ENCODE data around the gene TSPEAR.
"Not testable (repeated sequence)": the region's sequence is repeated elsewhere in the genome, so short reads cannot be mapped to it uniquely, and the experiment has no call there.

The TSPEAR gene

GRCh38 chr21:44671911-44672310, 39.5 kb downstream of the TSPEAR start:
- peaks cover 16% of the 10 kb centered on the region for H3K9me3 Mint-ChIP-seq (ENCODE audit: low read depth)

DNA sequence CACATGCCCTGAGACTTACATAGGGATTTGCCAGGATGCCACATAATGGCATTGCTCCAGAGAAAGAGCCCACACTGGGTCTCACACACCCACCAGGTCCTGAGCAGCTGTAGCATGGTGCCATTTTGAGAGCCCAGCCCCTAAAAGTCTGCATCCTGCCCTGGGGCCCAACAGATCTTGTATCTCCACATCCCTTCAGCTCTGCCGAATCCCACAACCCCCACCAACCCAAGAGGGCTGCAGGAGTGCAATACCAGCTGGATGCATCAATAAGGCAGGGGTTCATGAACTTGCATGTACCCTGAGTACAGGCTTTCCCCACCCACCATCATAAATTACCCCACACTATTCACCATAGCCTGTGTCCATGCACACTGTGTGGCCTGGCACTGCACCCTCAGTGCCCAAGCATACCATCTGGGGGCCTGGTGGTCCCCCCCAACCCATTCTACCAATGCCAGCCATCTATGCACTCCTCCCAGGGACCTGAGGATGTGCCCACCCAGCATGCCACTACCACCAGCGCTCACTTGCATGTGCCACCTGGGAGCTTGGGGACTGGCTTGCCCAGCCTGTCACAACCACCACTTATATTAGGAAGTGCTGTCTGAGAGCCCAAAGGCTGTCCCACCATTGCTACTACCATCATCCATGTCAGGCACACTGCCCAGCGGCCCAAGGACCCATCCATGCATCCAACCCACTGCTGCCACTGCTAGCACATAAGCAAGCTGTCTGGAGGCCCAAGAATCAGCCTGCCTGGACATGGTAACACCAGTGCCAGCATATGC, 40.5 kb downstream of the TSPEAR start:
- peaks cover 16% of the 10 kb centered on the region for H3K9me3 Mint-ChIP-seq (ENCODE audit: low read depth)
- H3K4me1 Mint-ChIP-seq (ENCODE audit: low read depth) = no peaks in the 10 kb centered on the region
- H3K36me3 Mint-ChIP-seq = peaks cover 23% of the 10 kb centered on the region
- H3K4me3 Mint-ChIP-seq = no peak overlapping the region
- no peaks in the 10 kb centered on the region for H3K27me3 Mint-ChIP-seq
- no peak overlapping the region for H3K27ac Mint-ChIP-seq

More at GRCh38 chr21:44671911-44672310, 39.5 kb downstream of the TSPEAR start:
- Mint-ChIP-seq H3K4me3 (no peak overlapping the region), H3K27ac (no peak overlapping the region), H3K4me1 (ENCODE audit: low read depth) (no peaks in the 10 kb centered on the region), H3K36me3 (peaks cover 23% of the 10 kb centered on the region), H3K27me3 (no peaks in the 10 kb centered on the region)

- Mint-ChIP-seq H3K4me1 (ENCODE audit: low read depth) (no peaks in the 10 kb centered on the region), H3K36me3 (peaks cover 7% of the 10 kb centered on the region), H3K27ac (no peak overlapping the region), H3K27me3 (no peaks in the 10 kb centered on the region), H3K4me3 (no peak overlapping the region), H3K9me3 (ENCODE audit: low read depth) (peaks cover 12% of the 10 kb centered on the region)
Measured at GRCh38 chr21:44667612-44668011, 43.8 kb downstream of the TSPEAR start.

DNA sequence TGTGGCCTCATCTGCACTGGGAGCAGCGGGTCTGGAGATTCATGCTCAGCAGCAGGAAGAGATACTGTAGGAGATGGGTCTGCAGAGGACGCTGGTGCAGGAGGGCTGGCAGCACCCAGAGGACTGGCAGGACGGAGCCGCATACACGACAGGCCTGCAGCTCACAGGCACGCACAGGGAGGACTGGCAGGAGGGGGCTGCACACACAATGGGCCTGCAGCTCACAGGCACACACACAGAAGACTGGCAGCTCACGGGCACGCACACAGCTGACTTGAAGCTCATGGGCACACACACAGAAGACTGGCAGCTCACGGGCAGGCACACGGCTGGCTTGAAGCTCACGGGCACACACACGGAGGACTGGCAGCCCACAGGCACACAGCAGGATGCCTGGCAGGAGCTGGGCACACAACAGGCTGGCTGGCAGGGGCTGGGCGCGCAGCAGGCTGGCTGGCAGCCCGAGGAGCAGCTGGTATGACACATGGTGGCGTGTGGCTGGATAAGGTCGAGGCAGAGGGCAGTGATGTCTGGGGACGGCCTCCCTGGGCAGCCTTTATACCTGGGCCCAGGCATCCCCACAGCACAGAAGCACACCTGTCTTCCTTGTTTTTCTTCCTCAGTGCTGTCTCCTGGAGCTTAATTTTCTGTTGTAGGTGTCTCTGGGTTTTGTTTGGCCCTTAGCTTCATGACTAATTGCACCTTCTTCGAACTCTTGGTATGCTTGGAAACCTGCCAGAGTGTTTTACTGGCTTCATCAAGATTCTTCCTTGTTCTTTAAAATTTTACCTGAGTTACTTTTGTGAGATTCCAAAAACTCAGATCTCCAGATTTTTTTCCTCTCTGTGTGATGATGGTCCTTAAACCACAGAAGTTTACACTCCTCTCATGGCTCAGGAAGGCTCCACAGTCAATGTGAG, 44.7 kb downstream of the TSPEAR start, which contains the start of gene KRTAP12-2:
KRTAP12-2 (minus strand) TSS at position 527 of the 920 bp plus-strand sequence; CDS start at position 486, 41 bp downstream.
- Mint-ChIP-seq H3K27ac (no peak within 1 kb of the TSS), H3K27me3 (no peaks in the 10 kb centered on the region), H3K36me3 (peaks cover 5% of the 10 kb centered on the region), H3K4me1 (ENCODE audit: low read depth) (no peaks in the 10 kb centered on the region), H3K9me3 (ENCODE audit: low read depth) (peaks cover 11% of the 10 kb centered on the region), H3K4me3 (no peak within 1 kb of the TSS)

DNA sequence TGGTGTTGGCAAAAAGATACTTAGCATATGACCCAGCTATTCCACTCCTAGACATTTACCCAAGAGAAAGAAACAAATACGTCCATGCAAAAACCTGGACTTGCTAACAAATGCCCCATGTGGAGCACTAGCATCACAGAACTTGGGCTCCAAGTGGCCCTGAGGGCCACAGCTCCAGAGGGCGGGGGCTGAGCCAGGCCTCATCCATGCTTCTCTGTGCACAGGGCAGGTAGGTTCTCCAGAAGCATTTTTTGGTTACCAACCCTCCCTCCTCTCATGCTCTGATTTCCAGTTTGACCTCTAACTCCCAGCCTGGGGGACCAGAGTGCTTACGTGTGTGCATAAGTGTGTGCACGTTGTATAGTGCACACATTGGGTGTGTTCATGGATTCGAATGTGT, 46.7 kb downstream of the TSPEAR start:
- Mint-ChIP-seq H3K4me3 (no peak overlapping the region), H3K27me3 (no peaks in the 10 kb centered on the region), H3K36me3 (peaks cover 5% of the 10 kb centered on the region), H3K27ac (no peak overlapping the region), H3K4me1 (ENCODE audit: low read depth) (peaks cover 7% of the 10 kb centered on the region), H3K9me3 (ENCODE audit: low read depth) (peaks cover 7% of the 10 kb centered on the region)

DNA sequence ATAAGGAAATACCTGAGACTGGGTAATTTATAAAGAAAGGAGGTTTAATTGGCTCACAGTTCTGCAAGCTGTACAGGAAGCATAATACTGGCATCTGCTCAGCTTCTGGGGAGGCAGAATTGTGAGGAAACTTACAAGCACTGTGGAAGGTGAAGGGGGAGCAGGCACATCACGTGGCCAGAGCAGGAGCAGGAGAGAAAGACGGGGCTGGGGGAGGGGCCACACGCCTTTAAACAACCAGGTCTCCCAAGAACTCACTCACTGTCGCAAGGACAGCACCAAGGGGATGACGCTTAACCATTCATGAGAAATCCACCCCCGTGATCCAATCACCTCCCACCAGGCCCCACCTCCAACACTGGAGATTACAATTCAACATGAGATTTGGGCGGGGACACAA, 49.8 kb downstream of the TSPEAR start:
- not testable (repeated sequence) for H3K36me3 Mint-ChIP-seq; H3K9me3 Mint-ChIP-seq (ENCODE audit: low read depth); H3K4me3 Mint-ChIP-seq; H3K27me3 Mint-ChIP-seq; H3K27ac Mint-ChIP-seq
- peaks cover 38% of the 10 kb centered on the region for H3K4me1 Mint-ChIP-seq (ENCODE audit: low read depth)

GRCh38 chr21:44658913-44659595, 52.3 kb downstream of the TSPEAR start:
- no peaks in the 10 kb centered on the region for H3K27me3 Mint-ChIP-seq
- H3K4me3 Mint-ChIP-seq = peak overlapping the region; percentile 68
- H3K36me3 Mint-ChIP-seq = peaks cover 9% of the 10 kb centered on the region
- H3K27ac Mint-ChIP-seq = peak overlapping the region; percentile 88
- peaks cover 62% of the 10 kb centered on the region for H3K4me1 Mint-ChIP-seq (ENCODE audit: low read depth)
- peaks cover 6% of the 10 kb centered on the region for H3K9me3 Mint-ChIP-seq (ENCODE audit: low read depth)

GRCh38 chr21:44658541-44658910, 52.8 kb downstream of the TSPEAR start:
- Mint-ChIP-seq H3K36me3 (peaks cover 9% of the 10 kb centered on the region), H3K4me3 (peak overlapping the region; percentile 68), H3K4me1 (ENCODE audit: low read depth) (peaks cover 68% of the 10 kb centered on the region), H3K27me3 (no peaks in the 10 kb centered on the region), H3K9me3 (ENCODE audit: low read depth) (peaks cover 6% of the 10 kb centered on the region), H3K27ac (peak overlapping the region; percentile 88)

DNA sequence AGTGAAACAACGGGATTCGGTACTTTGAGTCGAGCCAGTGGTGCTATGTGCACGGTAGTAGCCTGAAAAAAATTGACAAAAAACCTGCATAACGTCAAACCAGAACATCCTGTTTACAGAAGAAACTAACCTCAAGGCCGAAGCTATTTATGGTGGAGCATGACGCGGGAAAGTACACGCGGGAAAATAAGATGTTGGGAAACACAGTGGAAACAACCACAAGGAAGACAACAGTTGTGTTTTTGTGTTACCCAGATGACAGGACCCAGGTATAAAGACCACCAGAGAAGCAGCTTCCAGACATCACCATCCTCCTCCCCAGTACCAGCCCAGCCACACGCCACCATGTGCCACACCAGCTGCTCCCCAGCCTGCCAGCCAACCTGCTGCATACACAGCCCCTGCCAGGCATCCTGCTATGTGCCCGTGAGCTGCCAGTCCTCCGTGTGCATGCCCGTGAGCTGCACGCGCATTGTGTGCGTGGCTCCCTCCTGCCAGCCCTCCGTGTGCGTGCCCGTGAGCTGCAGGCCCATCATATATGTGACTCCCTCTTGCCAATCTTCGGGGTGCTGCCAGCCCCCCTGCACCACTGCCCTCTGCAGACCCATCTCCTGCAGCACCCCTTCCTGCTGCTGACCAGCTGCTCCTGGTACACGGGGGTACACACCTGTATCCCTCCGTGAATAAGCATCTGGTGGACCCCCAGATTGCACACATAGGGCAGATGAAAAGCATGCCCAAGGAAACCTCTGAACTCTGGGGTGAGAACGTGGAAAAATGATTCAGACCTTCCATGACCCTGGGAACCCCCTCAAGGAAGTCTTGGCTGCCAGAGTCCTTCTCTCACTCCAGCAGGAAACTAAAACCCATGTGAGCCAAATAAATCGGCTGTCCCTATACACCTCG, 53.5 kb downstream of the TSPEAR start, which contains the start of gene KRTAP12-3:
KRTAP12-3 (plus strand) TSS at position 298 of the 906 bp plus-strand sequence; CDS start at position 346, 48 bp downstream.
- H3K4me3 Mint-ChIP-seq = peak within 1 kb of the TSS; percentile 68
- no peaks in the 10 kb centered on the region for H3K27me3 Mint-ChIP-seq
- H3K9me3 Mint-ChIP-seq (ENCODE audit: low read depth) = peaks cover 6% of the 10 kb centered on the region
- peak within 1 kb of the TSS; percentile 88 for H3K27ac Mint-ChIP-seq
- peaks cover 73% of the 10 kb centered on the region for H3K4me1 Mint-ChIP-seq (ENCODE audit: low read depth)
- H3K36me3 Mint-ChIP-seq = peaks cover 9% of the 10 kb centered on the region

DNA sequence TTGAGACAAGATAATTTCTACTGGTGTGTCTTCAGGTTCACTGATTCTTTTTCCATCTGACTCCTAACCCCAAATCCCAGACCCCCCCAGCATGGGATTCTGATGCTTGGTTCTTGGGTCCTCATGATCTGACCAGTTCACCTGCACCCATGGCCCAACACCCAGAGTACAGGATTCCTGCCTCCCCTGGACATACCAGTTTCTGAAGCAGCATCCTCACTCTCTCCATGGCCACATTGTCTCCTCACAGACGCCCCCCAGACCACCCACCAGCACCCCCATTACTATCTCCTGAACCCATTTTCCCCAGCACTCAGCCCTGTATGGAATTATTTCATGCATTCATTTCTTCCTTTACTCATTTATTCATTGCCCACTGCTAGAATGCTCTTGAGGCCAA, 54.5 kb downstream of the TSPEAR start:
- Mint-ChIP-seq H3K4me1 (ENCODE audit: low read depth) (peaks cover 73% of the 10 kb centered on the region), H3K27me3 (no peaks in the 10 kb centered on the region), H3K36me3 (peaks cover 9% of the 10 kb centered on the region)

GRCh38 chr21:44654576-44655175, 56.7 kb downstream of the TSPEAR start, which contains the start of gene KRTAP12-4:
KRTAP12-4 (minus strand) TSS chr21:44654659; CDS start chr21:44654614, 45 bp downstream.
- H3K27me3 Mint-ChIP-seq = no peaks in the 10 kb centered on the region
- H3K27ac Mint-ChIP-seq = peak within 1 kb of the TSS; percentile 69
- peaks cover 68% of the 10 kb centered on the region for H3K4me1 Mint-ChIP-seq (ENCODE audit: low read depth)
- peaks cover 9% of the 10 kb centered on the region for H3K36me3 Mint-ChIP-seq
- peak within 1 kb of the TSS; percentile 57 for H3K4me3 Mint-ChIP-seq
- peaks cover 6% of the 10 kb centered on the region for H3K9me3 Mint-ChIP-seq (ENCODE audit: low read depth)

More for the DNA sequence above, 54.5 kb downstream of the TSPEAR start:
- H3K27ac Mint-ChIP-seq = peak overlapping the region; percentile 88
- H3K9me3 Mint-ChIP-seq (ENCODE audit: low read depth) = peaks cover 6% of the 10 kb centered on the region
- H3K4me3 Mint-ChIP-seq = peak overlapping the region; percentile 68

DNA sequence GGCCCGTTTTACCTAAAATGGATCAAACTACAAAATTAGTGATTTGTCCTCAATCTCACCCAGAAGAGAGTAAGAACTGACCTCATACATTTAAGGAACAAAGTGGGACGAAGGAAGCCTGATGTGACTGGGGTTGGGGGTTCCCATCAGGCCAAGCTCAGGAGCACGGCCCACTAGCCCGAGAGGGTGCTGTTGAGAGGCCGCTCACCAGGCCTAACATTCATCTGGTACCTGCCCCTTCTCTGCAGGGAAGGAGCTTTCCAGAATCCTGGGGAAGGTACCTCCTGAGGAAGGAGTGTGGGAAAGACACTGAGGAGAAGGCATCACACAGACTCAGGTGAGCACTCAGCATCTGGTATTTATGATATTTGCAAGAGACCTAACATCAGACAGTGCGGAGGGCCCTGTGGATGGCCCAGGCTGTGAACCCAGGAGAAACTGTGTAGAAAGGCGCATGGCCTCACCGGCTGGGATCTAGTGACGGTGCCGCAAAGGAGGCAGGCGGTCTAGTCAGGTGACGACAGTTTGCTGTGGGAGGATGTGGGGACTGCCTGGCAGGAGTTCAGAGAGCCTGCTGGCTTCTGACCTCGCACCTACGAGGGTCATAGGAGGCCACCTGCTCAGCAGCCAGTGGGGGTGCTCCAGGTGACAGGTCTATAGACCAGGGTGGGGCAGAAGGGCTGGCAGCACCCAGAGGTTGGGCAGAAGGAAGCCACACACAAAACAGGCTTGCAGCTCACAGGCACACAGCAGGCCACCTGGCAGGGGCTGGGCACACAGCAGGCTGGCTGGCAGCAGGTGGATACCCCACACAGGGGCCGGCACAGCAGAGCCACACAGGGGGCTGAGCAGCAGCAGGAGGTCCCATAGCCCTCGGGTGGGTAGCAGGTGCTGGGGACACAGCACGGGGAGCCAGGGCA, 57.5 kb downstream of the TSPEAR start:
- Mint-ChIP-seq H3K36me3 (peaks cover 9% of the 10 kb centered on the region), H3K9me3 (ENCODE audit: low read depth) (peaks cover 6% of the 10 kb centered on the region), H3K4me1 (ENCODE audit: low read depth) (peaks cover 60% of the 10 kb centered on the region), H3K27me3 (no peaks in the 10 kb centered on the region), H3K4me3 (peak overlapping the region; percentile 22), H3K27ac (peak overlapping the region; percentile 69)

Data from activated naive CD8-positive, alpha-beta T cell (primary cell).